Measurements from ENCODE around the gene SAMD4A. TPM values are rescaled to one million over a fixed set of nuclear protein-coding genes. Genes with fewer than 3 reads are reported as not detected.

Gene SAMD4A
- total and polyA plus RNA-seq, 11 donors = 45.0 to 247 (median 138) TPM

GRCh38 chr14:54697001-54697400 lies 130.1 kb downstream of the SAMD4A start:
- ATAC-seq (peak; percentile 8 to 32 (median 12)), DNase-seq (peak in 1 of 5 donors; percentile 49)
- Histone ChIP-seq H3K36me3 (peaks cover 0 to 1% (median 0%) of the 10 kb centered on the region in 9 donors), H3K9me3 (no peaks in the 10 kb centered on the region), H3K4me3 (no peak overlapping the region), H3K4me1 (peaks cover 3 to 84% (median 46%) of the 10 kb centered on the region in 12 donors), H3K27ac (peak overlapping the region; percentile 30 to 92 (median 84)), H3K27me3 (no peaks in the 10 kb centered on the region)
- WGBS, 4 donors = 24 to 45% (median 41%) methylated on average over 5 of the region's 5 CpGs
- intact Hi-C loops (cut with DNase I) = loop anchor here in 2 of 10 donors (5.0 kb wide), 1 partner anchor 75 kb away; no protein-coding TSS in a partner anchor
- TF ChIP-seq CTCF (IDR thresholded peaks at IDR 0.05) = no peak
- TF ChIP-seq POLR2A (IDR thresholded peaks at IDR 0.05) = no peak

GRCh38 chr14:54697803-54698202 lies 130.9 kb downstream of the SAMD4A start:
- intact Hi-C loops (cut with DNase I) = loop anchor here in 2 of 10 donors (5.0 kb wide), 1 partner anchor 74 kb away; no protein-coding TSS in a partner anchor
- no peak for TF ChIP-seq POLR2A (IDR thresholded peaks at IDR 0.05)
- no peak for TF ChIP-seq CTCF (IDR thresholded peaks at IDR 0.05)
- no peaks in the 10 kb centered on the region for H3K9me3 ChIP-seq
- 76 to 94% (median 88%) methylated on average over 3 to 4 of the region's 4 CpGs for WGBS, 4 donors
- H3K27ac ChIP-seq = peak overlapping the region; percentile 30 to 92 (median 84)
- DNase-seq (no peak), ATAC-seq (no peak)
- H3K27me3 ChIP-seq = no peaks in the 10 kb centered on the region
- H3K4me1 ChIP-seq = peaks cover 0 to 86% (median 40%) of the 10 kb centered on the region in 12 donors
- H3K36me3 ChIP-seq = peaks cover 0 to 9% (median 0%) of the 10 kb centered on the region in 9 donors
- H3K4me3 ChIP-seq = no peak overlapping the region

GRCh38 chr14:54698501-54698900 lies 131.6 kb downstream of the SAMD4A start:
- peaks cover 0 to 16% (median 0%) of the 10 kb centered on the region in 9 donors for H3K36me3 ChIP-seq
- H3K27ac ChIP-seq = peak overlapping the region; percentile 30 to 92 (median 84)
- H3K4me1 ChIP-seq = peaks cover 0 to 86% (median 39%) of the 10 kb centered on the region in 12 donors
- H3K9me3 ChIP-seq = no peaks in the 10 kb centered on the region
- no peak for DNase-seq
- WGBS, 4 donors = 25 to 29% (median 26%) methylated on average over 6 of the region's 6 CpGs
- H3K27me3 ChIP-seq = no peaks in the 10 kb centered on the region
- TF ChIP-seq POLR2A (IDR thresholded peaks at IDR 0.05) = no peak
- TF ChIP-seq CTCF (IDR thresholded peaks at IDR 0.05) = no peak
- peak; percentile 23 to 34 (median 30) for ATAC-seq
- intact Hi-C loops (cut with DNase I) = loop anchor here in 2 of 10 donors (5.0 kb wide), 1 partner anchor 74 kb away; no protein-coding TSS in a partner anchor
- H3K4me3 ChIP-seq = no peak overlapping the region

GRCh38 chr14:54698966-54699530 lies 132.1 kb downstream of the SAMD4A start:
- 45 to 65% (median 54%) methylated on average over 1 of the region's 1 CpG for WGBS, 4 donors
- no peaks in the 10 kb centered on the region for H3K9me3 ChIP-seq
- H3K27ac ChIP-seq = peak overlapping the region; percentile 30 to 92 (median 84)
- DNase-seq (peak in 4 of 5 donors; percentile 61 to 77 (median 69)), ATAC-seq (peak; percentile 89 to 95 (median 92))
- peaks cover 0 to 86% (median 40%) of the 10 kb centered on the region in 12 donors for H3K4me1 ChIP-seq
- TF ChIP-seq CTCF (IDR thresholded peaks at IDR 0.05) (no peak), POLR2A (IDR thresholded peaks at IDR 0.05) (peak in 1 of 2 donors; percentile 47)
- no peak overlapping the region for H3K4me3 ChIP-seq
- peaks cover 0 to 16% (median 0%) of the 10 kb centered on the region in 9 donors for H3K36me3 ChIP-seq
- intact Hi-C loops (cut with DNase I) = loop anchor here in 2 of 10 donors (5.0 kb wide), 1 partner anchor 73 kb away; no protein-coding TSS in a partner anchor
- no peaks in the 10 kb centered on the region for H3K27me3 ChIP-seq
